GM13977 (cell line): Measurements from ENCODE around the gene CEP128.

Experiments
- DNase-seq: peaks from one replicate; pipeline ENCODE4 v3.0.0; 2012; ENCODE audit warnings: low spot score
- in situ Hi-C: fragments of 300-500 bp; cut with MboI; formaldehyde crosslinking; loops from one replicate; pipeline ENCODE4 v1.12.0; 2022; ENCODE audit warnings: low sequenced_read_pairs, low pct_unique_long_range_greater_than_20kb, mixed read lengths, inconsistent platforms; ENCODE audit not compliant: unreplicated experiment
- TF ChIP-seq, protein P1 (sequence below): IDR thresholded peaks from 2 replicates; pipeline ENCODE4 v1.5.1; 2012; ENCODE audit warnings: mild to moderate bottlenecking, control low read depth; ENCODE audit not compliant: insufficient read depth; ENCODE audit errors: extremely low read depth, missing control alignments

The CEP128 gene

GRCh38 chr14:80713076-80713850, 228.3 kb downstream of the CEP128 start:
- TF ChIP-seq, protein P1, sequence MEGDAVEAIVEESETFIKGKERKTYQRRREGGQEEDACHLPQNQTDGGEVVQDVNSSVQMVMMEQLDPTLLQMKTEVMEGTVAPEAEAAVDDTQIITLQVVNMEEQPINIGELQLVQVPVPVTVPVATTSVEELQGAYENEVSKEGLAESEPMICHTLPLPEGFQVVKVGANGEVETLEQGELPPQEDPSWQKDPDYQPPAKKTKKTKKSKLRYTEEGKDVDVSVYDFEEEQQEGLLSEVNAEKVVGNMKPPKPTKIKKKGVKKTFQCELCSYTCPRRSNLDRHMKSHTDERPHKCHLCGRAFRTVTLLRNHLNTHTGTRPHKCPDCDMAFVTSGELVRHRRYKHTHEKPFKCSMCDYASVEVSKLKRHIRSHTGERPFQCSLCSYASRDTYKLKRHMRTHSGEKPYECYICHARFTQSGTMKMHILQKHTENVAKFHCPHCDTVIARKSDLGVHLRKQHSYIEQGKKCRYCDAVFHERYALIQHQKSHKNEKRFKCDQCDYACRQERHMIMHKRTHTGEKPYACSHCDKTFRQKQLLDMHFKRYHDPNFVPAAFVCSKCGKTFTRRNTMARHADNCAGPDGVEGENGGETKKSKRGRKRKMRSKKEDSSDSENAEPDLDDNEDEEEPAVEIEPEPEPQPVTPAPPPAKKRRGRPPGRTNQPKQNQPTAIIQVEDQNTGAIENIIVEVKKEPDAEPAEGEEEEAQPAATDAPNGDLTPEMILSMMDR: no peak
- in situ Hi-C loops: no loop called here
- DNase-seq: no peak

DNA sequence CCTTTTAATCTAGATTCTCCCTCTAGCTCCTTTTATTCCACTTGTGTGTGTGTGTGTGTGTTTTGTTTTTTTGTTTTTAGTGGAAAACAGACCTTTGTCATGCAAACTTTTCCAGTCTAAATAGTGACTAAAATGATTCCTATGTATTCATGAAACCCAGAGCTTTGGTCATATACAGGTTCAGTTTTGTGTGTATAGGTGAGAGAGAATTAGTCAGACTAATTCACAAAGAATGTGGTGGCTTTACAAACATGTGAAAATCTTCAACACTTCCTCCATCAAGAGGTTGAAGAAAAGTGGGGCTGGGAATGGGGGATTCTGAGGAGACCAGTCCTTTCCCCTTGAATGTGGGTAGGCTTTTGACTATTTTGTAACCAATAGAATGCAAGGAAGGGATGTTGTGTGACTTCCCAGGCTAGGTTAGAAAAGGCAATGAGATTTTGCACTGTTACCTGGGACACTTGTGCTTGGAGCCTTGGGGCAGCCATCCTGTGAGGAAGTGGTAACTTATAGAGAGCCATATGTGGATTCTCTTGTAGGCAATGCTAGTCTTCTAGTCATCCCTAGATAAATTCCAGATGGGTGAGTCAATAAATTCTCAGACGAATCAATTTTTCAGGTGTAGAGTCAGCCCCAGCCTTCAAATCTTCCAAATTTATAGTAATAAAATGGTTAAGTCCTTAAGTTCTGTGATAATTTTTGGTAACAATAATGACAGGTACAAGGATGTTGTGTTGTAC, 236.1 kb downstream of the CEP128 start:
- TF ChIP-seq, protein P1: no peak
- in situ Hi-C loops: no loop called here
- no peak for DNase-seq

GRCh38 chr14:80700601-80701000, 240.9 kb downstream of the CEP128 start:
- TF ChIP-seq, protein P1: no peak
- in situ Hi-C loops: no loop called here
- DNase-seq: no peak

- no peak for DNase-seq
- TF ChIP-seq, protein P1: no peak
- in situ Hi-C loops: no loop called here
Measured at GRCh38 chr14:80699861-80700260, 241.7 kb downstream of the CEP128 start.

DNA sequence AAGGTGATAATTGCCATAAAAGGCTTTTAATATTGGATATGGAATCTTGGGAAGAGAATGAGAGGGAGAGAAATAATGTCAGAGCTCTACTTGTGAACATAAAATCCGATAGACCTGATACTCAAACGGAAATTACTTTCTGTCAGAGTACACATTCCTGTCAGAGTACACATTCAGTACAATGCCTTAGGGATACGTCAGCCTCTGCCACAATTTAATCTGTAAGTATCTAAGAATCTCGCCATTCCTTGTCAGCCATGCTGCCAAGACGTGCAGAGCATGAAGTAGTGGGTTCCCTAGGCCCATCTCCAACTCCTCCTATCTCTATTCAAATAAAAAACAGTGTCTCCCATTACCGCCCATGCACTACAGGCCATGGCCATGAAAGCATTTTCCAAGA, 242.6 kb downstream of the CEP128 start:
- TF ChIP-seq, protein P1: no peak
- no peak for DNase-seq
- in situ Hi-C loops: no loop called here

DNA sequence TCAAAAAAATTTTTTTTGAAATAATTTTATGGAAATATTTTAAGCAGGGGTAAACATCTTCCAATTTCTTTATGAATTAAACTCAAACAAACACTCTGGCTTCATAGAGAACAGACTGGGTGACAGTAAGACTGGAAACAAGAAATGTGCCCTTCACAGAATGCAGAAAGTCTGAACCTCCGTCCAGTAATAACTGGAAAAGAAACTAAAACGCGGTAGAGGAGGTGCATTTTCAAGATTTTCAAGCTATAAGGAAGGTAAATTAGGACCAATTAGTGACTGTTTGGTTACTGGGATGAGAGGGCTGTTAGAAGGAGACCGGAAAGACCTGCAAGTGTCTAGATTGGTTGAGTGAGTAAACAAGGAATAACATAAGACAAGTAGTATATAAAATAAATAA, 245.7 kb downstream of the CEP128 start:
- in situ Hi-C loops: no loop called here
- DNase-seq: no peak
- TF ChIP-seq, protein P1: no peak
